NCI-H2227 (cell line): ENCODE data around the gene EPHA10.
"Not testable (repeated sequence)": the region's sequence is repeated elsewhere in the genome, so short reads cannot be mapped to it uniquely, and the experiment has no call there.

ENCODE experiments used
- DNase-seq: peaks from one replicate; lab custom pipeline; 2025; ENCODE audit not compliant: unreplicated experiment; lab: John Stamatoyannopoulos, UW

Gene EPHA10

DNA sequence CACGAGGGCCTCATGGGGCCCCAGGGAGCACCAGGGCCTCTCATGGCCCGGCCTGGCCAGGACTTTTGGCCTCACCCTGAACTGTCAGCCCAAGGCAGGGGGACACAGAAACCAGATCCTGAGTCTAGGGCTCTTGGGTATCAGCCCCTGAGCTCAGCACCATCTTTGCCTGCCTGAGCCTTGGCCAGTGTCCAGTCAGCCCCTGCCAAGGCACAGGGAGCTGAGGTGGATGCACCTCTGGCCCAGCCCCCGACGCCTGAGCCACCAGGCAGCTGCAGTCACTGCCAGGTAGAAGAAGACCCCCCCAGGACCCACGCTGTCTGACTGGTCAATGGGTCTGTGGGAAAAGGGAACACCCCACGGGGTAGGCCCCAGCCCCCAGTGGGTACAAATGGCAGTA, 47.3 kb downstream of the EPHA10 start:
- no peak for DNase-seq

DNA sequence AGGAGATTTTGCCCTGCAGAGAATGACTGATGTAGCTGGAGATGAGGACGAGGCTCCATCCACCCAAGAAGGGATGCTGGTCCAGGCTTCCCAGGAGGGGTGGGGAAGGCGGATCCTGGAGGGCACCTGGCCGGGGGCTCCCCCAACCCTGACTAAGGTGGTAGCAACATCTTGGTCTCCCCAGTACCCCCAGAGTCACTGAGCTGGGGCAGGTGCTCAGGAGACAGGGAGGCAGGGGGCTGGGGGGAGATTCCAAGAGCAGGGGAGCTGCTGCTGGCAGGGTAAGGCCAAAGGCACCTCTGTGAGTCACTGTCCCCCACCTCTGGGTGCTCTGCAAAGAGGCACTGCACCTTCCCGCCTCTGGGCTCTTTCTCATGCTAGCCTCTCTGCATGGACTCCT, 48.6 kb downstream of the EPHA10 start:
- DNase-seq: no peak

DNA sequence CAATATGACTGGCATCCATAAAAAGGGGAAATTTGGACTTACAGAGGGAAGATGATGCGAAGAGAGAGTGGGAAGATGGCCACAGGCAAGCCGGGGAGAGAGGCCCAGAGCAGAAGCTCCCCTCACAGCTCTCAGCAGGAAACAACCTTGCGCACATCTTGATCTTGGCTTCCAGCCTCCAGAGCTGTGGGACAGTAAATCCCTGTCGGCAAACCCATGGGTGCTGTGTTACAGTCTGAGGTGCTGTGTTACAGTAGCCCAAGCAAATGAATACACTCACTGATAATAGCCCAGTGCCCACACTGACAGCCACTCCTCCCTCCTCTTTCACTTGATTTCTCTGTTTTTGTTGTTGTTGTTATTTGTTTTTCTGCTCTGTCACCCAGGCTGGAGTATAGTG, 50.2 kb downstream of the EPHA10 start:
- DNase-seq: no peak

DNA sequence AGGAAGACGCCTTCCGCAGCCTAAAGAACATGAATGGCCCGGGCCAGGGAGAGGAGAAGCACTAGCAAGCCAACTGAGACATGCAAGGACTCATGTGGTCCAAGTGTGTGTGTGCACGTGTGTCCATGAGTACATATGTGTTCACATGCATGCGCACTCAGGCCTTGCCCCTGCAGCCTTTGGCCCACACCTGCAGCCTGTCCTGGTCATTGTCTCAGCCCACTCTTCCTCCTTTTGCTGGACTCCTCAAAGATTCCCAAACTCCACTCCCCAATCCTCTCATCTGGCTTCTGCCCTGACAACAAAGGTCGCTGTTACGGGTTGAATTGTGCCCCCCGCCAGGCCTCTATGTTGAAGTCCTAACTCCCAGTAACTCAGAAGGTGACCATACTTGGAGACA, 50.7 kb downstream of the EPHA10 start:
- DNase-seq: no peak

DNA sequence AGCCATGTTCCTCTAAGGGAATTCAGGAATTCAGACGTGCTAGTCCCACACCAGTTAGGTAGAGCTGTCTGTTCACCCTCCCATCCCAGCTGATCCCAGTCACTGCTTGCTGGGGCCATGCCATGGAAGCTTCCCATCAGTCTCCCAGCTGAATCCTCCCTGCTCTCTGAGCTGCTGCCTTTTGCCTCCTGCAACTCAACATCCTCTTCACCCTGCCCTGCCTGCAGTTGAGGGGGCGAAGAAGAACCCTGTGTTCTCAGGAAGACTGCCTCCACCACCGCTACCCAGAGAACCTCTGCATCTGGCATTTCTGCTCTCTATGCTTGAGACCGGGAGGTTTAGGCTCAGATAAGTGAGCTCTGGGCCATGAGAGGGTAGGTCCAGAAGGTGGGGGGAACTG, 56.4 kb downstream of the EPHA10 start:
- DNase-seq: no peak

DNA sequence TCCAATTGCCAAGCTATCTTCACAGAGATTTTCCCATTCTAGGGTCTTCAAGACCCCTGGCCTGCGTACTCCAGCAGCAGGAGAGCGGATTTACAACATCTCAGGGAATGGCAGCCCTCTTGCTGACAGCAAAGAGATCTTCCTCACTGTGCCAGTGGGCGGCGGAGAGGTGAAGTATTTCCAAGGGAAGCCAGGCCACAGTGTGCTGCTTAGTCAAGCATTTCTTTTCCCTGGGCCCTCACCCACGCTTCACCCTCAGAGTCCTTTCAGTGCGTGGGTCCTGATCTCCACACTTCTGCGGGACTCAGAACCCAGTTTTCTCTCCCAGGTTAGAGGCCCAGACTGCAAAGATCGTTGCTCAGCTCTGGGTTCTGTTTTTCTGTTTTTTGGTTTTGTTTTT, 59.5 kb downstream of the EPHA10 start:
- no peak for DNase-seq

DNA sequence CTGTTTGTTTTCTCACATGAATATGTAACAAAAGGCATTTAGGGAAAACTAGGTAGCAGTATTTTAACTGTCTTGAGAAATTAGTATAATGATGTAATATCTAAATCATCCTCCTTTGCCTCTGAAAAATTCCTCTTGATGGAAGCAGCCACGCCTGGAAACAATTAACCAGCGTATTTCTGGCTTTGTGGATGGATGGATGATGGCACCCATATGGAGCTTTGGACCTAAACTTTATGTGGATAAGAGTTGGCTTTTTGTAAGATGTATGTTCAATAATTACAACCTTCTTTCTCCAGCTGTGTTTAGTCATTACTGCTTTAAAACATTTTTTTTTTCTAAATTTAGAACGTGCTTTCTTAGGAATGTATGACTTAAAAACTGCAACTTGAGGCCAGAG, 60.0 kb downstream of the EPHA10 start:
- no peak for DNase-seq

DNA sequence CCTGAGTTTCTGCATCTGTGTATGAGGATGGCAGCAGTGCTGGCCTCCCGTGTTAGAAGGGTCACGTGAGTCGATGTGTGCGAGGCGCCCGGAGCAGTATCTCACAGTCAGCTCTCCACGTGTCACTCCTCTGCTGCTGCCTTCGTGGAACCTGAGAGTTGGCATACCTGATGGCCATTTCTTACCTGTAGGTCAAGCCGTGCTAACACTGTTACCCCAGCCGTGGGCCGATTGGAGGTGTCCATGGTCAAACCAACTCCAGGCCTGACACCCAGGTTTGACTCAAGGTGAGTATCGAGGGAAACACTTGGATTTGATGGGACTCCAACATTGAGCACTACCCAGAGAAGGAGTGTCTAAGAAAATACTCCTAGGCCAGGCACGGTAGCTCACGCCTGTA, 61.9 kb downstream of the EPHA10 start:
- DNase-seq: no peak

DNA sequence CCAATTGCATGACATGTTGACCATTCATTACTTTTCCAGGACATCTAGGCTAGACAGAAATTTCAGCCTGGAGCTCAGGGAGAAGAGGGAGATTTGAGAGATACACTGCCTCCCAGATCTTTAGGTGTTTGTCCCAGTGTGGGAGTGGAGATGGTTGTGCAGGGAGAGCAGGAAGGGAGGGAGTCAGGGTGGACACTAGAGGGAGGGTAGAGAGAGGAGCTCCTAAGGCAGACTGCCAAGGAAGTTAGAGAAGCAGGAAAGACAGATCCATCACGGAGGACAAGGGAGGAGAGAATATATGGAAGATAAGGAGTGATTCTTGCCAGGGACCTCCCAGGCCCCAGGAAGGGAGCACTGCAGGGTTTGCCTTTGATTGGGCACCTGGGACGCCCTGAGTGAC, 63.9 kb downstream of the EPHA10 start:
- no peak for DNase-seq

DNA sequence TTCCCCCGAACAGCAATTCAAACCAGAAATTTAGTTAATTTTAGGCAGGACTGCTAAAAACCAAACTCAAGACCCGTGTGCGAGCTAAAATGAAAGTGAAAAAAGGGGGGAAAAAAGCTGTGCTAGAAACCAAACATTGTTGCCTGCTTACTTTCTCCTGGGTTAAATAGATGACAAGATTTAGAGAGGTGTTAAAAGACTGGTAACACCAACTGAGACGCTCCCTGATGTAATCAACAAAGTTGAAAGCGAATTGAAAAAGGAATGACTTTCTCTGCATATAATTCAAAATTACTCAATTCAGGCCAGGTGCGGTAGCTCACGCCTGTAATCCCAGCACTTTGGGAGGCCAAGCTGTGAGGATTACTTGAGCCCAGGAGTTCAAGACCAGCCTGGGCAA, 65.8 kb downstream of the EPHA10 start:
- no peak for DNase-seq

DNA sequence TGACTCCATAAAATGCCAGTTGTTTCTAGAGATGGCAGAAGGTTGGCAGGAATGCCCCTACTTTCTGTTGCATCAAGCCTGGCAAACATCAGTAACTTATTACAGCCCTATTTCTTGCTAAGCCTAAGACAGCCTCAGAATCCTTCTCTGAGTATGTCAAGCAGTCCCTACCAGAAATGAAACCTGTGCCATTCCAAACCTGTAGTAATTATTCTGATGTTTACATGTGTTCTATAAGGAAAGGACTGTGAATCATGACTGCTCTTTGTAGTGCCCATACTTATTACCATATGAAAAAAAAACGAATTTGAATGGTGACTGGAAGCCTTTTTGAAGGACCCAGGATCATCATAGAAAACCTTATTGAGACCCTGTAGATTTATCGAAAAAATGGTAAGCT, 67.2 kb downstream of the EPHA10 start:
- DNase-seq: no peak

DNA sequence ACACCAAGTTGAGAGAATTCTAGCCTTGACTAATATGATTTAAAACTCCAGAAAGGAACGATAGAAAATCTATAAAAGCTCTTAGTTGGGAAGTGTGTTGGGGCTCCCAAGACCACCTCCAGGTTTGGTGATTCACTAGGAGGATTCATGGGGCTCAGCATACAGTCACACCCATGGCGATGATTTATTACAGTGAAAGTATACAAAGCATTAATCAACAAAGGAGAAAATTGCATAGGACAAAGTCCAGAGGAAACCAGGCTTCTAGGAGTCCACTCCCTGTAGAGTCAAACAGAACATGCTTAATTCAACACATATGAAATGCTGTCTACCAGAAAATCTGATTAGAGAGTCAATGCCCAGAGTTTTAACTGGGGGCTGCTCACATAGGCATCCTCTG, 67.8 kb downstream of the EPHA10 start:
- peak; percentile 12 for DNase-seq

DNA sequence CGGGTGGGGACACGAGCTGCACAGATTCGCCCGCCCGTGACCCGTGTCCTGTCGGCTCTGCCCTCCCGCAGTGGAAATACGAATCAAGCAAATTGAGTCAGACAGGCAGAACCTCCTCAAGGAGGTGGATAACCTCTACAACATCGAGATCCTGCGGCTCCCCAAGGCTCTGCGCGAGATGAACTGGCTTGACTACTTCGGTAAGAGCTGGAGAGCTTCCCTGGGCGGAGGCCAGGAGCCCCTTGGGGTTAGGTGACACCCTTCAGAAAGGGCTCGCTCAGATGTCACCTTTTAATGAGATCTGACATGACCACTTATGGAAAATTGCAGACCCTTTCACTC, 72.1 kb downstream of the EPHA10 start:
- peak; percentile 57 for DNase-seq

DNA sequence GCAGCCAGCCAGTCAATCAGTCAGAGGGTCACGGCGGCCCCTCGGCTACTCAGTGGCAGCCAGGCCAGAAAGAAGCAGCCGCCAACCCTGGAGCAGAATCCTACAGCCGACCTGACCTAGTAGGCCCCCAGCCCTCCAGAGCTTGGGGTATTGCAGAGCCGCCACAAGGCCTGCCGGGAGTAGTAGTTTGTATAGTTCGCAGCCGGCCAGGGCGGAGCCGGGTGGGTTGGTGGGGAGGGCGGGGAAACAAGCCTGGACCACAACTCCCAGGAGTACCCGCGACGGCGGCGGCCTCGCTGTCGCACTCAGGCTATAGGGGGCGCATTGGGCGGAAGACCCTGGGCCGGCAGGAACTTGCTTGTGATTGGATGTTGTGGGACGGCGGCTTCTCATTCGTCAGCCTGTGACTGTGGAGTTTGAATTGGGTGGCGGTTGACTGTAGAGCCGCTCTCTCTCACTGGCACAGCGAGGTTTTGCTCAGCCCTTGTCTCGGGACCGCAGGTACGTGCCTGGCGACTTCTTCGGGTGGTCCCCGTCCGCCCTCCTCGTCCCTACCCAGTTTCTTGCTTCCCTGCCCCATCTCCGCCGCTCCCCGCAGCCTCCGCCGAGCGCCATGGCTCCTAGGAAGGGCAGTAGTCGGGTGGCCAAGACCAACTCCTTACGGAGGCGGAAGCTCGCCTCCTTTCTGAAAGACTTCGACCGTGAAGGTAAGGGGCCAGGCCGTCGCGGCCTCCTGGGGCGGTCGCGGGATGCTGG, 72.7 kb downstream of the EPHA10 start, which contains the start of gene CDCA8:
Gene CDCA8 (plus strand): TSS at position 439 of the 756 bp plus-strand sequence. CDS start 175 bp downstream, at position 614.
- peak; percentile 98 for DNase-seq

DNA sequence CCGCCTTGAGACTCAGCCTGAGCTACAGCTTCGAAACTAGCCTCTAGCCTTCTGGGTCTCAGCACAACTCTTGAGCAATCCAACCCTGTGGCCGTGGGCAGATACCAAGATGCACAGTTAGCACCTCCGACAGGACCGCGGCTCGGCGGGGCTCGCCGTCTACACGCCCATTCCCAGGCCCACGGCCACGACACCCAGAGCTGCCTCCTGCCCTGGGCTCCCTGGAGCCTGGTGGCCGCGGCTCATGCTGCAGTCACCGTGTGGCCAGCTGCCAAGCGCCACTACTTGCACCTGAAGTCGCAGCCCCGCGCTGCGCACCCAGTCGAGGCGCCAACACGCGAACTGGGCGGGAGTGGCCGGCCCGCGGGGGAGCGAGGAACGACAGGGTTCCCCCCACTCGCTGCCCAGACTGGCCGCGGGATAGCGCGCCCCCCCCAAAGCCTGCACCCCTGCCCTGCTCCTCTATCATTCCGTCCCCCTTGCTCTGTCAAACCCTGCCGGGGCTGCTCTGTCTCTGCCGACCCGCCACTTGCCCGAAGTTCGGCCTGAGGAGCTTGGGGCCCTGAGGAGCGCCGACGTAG, 73.3 kb downstream of the EPHA10 start:
- peak; percentile 50 for DNase-seq

DNA sequence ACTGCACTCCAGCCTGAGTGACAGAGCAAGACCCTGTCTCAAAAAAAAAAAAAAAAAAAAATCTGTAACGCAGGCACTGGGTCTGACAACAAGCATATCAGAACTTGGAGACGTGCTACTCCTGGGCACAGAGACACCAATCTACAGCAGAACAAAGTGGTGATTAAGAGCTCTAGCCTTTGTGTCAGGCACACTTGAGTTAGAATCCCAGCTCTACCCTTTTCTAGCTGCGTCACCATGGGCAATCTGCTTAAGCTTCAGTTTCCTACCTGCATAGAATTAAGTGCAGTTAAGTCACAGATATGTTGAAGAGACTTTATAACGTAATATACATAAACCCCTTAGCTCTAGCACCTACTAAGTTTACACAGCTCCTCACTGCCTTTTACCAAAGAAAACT, 76.0 kb downstream of the EPHA10 start:
- DNase-seq: no peak

DNA sequence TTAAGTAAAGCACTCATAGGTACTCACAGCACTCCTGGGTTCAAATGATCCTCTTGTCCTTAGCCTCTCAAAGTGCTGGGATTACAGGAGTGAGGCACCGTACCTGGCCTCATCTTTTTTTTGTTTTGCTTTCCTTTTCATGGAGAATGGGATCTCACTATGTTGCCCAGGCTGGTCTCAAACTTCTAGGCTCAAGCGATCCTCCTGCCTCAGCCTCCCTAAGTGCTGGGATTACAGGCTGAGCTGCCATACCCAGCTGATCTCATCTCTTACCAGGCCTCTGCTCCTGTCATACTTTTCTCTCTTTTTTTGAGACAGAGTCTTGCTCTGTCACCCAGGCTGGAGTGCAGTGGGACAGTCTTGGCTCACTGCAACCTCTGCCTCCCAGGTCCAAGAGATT, 77.2 kb downstream of the EPHA10 start:
- DNase-seq: not testable (repeated sequence)

DNA sequence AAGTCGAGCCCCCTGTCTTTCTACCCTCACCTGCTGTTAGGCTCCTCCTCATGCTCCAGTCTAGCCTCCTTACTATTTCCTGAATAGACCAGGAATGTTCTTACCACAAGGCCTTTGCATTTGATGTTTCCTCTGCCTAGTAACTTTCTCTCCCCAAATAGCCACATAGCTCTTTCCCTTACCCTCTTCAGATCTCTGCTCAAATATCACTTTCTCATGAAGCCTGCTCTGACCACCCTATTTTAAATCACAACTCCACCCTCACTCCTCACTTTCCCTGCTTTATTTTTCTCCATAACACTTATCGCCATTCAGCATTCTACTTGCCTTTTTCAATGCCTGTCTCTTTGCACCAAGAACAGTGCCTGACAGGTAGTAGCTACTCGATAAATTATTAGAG, 79.2 kb downstream of the EPHA10 start:
- no peak for DNase-seq

DNA sequence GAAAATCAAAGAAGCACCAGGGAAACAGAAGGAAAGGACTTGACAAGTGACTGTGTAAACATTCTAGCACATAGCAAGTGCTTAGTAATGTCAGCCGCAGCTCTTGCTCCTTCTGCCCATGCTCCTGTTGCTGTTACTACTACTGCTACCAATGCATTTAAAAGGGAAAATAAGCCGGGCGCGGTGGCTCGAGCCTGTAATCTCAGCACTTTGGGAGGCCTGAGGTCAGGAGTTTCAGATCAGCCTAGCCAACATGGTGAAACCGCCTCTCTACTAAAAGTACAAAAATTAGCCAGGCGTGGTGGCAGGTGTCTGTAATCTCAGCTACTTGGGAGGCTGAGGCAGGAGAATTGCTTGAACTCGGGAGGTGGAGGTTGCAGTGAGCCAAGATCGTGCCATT, 80.7 kb downstream of the EPHA10 start:
- not testable (repeated sequence) for DNase-seq

DNA sequence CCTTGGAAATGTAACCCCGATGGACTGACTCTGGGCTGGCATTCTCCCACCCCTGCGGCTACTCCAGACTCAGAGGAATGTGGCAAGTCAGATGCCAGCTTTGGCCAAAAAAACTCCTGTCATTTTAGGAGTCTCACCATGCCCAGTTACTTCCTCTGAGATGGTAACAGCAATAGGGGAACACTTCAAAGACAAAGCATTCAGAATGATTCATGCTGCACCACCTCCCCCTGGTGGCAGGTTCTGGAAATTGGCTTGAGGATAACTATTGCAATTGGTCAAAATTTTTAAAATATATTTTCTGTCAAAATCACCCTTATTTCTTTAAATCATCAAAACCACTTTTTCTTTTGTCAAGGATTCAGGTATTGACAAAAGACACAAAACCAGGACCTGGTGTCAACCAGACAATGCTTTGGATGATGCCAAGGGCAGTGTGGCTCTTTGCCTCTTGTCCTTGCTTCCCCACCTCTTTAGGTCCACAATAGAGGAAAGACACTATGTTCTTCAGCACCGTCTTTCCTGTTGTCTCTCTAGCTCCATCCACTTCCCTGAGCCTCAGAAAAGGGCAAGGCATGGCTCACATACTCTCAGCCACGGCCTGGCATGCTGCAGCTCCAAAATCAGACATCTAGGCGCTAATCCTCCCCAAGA, 82.5 kb downstream of the EPHA10 start:
- peak; percentile 74 for DNase-seq

DNA sequence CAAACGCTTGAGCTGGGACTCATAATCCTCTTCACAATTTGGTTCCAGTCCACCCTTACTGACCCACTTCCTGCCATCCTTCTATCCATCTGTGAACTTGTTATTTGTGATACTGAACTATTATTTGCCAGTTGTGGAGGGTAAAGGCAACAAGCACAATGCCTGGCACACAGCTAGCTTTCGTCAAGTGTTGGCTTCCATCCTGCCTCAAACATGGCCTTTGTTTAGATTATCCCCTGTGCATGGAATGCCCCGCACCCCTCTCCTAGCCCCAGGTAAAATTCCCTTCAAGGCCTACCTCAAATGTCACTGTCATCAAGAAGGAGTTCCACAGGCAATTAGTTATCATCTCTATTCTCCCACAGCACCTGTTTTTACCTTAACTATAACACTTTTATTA, 84.0 kb downstream of the EPHA10 start:
- DNase-seq: no peak

DNA sequence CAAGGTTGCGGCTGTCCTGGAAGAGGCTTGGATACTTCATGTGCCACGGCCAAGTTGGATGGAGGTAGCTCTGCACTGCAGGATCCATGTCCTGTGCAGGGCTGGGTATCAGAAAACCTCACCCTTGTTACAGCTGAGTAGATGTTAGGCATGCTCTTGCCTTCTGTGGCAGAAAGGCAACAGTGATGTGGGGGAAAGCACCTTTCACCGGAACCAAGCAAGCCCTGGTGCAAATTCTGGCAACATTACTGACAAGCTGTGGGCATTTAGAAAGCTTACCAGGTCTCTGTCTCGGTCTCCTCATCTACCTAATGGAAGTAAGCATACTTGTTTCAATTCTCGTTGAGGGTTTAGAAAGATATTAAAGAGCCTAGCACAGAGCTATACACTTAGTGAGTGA, 87.1 kb downstream of the EPHA10 start:
- DNase-seq: no peak

DNA sequence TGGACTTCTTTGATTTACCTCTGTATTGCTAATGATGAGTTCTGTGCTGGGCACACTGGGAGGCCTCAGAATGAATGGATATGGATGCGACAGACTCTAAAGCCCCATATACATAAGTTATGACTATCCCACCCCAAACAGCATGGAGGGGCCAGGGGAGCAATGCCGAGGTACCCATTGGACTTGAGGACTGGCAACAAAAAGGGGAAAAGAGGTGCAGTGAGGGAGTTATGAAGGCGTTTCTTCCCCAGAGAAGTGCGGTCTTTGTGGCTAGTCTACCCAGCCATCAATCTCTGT, 87.8 kb downstream of the EPHA10 start:
- no peak for DNase-seq
